SKM-1 treated with dmso at 0.1 percent for 144 hours (cell line): Measurements from ENCODE around the gene ACTN3.
"Not testable (repeated sequence)": the region's sequence is repeated elsewhere in the genome, so short reads cannot be mapped to it uniquely, and the experiment has no call there.

Experiments
- DNase-seq: peaks from one replicate; lab custom pipeline; 2025; ENCODE audit not compliant: unreplicated experiment; lab: John Stamatoyannopoulos, UW

Gene ACTN3

GRCh38 chr11:66564538-66564937 lies 17.8 kb downstream of the ACTN3 start:
- DNase-seq = no peak

GRCh38 chr11:66564984-66565383 lies 18.3 kb downstream of the ACTN3 start:
- no peak for DNase-seq

GRCh38 chr11:66566221-66566620 lies 19.5 kb downstream of the ACTN3 start:
- DNase-seq = no peak

- DNase-seq = no peak
Measured at GRCh38 chr11:66567787-66568123, 21.1 kb downstream of the ACTN3 start.

GRCh38 chr11:66568124-66568916 lies 21.6 kb downstream of the ACTN3 start, which contains the start of gene CTSF:
Gene CTSF, minus strand, starts transcription at chr11:66568606. Its CDS starts 120 bp downstream, at chr11:66568486.
- peak; percentile 40 for DNase-seq

- DNase-seq = no peak
Measured at GRCh38 chr11:66569076-66569475, 22.4 kb downstream of the ACTN3 start.

- DNase-seq = no peak
Measured at GRCh38 chr11:66570079-66570849, 23.6 kb downstream of the ACTN3 start.

- no peak for DNase-seq
Measured at GRCh38 chr11:66570850-66571180, 24.1 kb downstream of the ACTN3 start.

- DNase-seq = peak; percentile 31
Measured at GRCh38 chr11:66579017-66579606, 32.4 kb downstream of the ACTN3 start.

GRCh38 chr11:66580803-66581202 lies 34.1 kb downstream of the ACTN3 start:
- no peak for DNase-seq

- no peak for DNase-seq
Measured at GRCh38 chr11:66581261-66581660, 34.6 kb downstream of the ACTN3 start.

GRCh38 chr11:66582565-66583147 lies 36.0 kb downstream of the ACTN3 start:
- DNase-seq = not testable (repeated sequence)

GRCh38 chr11:66585447-66585846 lies 38.7 kb downstream of the ACTN3 start:
- not testable (repeated sequence) for DNase-seq

GRCh38 chr11:66586136-66586535 lies 39.4 kb downstream of the ACTN3 start:
- DNase-seq = no peak

GRCh38 chr11:66589315-66589714 lies 42.6 kb downstream of the ACTN3 start:
- not testable (repeated sequence) for DNase-seq

GRCh38 chr11:66589996-66590675 lies 43.4 kb downstream of the ACTN3 start:
- DNase-seq = no peak

GRCh38 chr11:66591175-66591574 lies 44.5 kb downstream of the ACTN3 start:
- no peak for DNase-seq

- peak; percentile 92 for DNase-seq
Measured at GRCh38 chr11:66592457-66593302, 46.0 kb downstream of the ACTN3 start, which contains the start of the genes CCDC87 and CCS. Gene CCDC87, minus strand, starts transcription at chr11:66593063. Its CDS starts 48 bp downstream, at chr11:66593015. Gene CCS, plus strand, starts transcription at chr11:66593185. Its CDS starts 77 bp downstream, at chr11:66593262.

- DNase-seq = no peak
Measured at GRCh38 chr11:66593303-66593635, 46.6 kb downstream of the ACTN3 start.

- no peak for DNase-seq
Measured at GRCh38 chr11:66593650-66594049, 46.9 kb downstream of the ACTN3 start.
